ENCODE results near the gene TGFBR3. TPM values are rescaled to one million over a fixed set of nuclear protein-coding genes. Genes with fewer than 3 reads are reported as not detected.

Gene TGFBR3
- polyA plus RNA-seq, 3 donors, result 15.2 to 71.2 (median 43.4) TPM

GRCh38 chr1:91700332-91700731, 185.6 kb downstream of the TGFBR3 start:
- H3K27ac ChIP-seq (ENCODE audit: low read depth, low read length), result no peak overlapping the region
- WGBS, 3 donors, result 84 to 94% (median 85%) methylated on average over 2 of the region's 2 CpGs

GRCh38 chr1:91699339-91699974, 186.5 kb downstream of the TGFBR3 start:
- 47 to 62% (median 60%) methylated on average over 4 of the region's 4 CpGs for WGBS, 3 donors

GRCh38 chr1:91697861-91698260, 188.1 kb downstream of the TGFBR3 start:
- 16 to 45% (median 32%) methylated on average over 2 of the region's 2 CpGs for WGBS, 3 donors
- H3K27ac ChIP-seq (ENCODE audit: low read depth, low read length), result no peak overlapping the region

More at GRCh38 chr1:91699339-91699974, 186.5 kb downstream of the TGFBR3 start:
- no peak overlapping the region for H3K27ac ChIP-seq (ENCODE audit: low read depth, low read length)

GRCh38 chr1:91697416-91697815, 188.5 kb downstream of the TGFBR3 start:
- H3K27ac ChIP-seq (ENCODE audit: low read depth, low read length), result no peak overlapping the region
- WGBS, 3 donors, result 24 to 49% (median 27%) methylated on average over 2 of the region's 2 CpGs

GRCh38 chr1:91696321-91696720, 189.6 kb downstream of the TGFBR3 start:
- 55 to 91% (median 73%) methylated on average over 2 of the region's 2 CpGs for WGBS, 3 donors
- H3K27ac ChIP-seq (ENCODE audit: low read depth, low read length), result no peak overlapping the region

- WGBS, 3 donors, result 32 to 80% (median 68%) methylated on average over 2 of the region's 2 CpGs
- no peak overlapping the region for H3K27ac ChIP-seq (ENCODE audit: low read depth, low read length)
Measured at GRCh38 chr1:91693557-91693956, 192.4 kb downstream of the TGFBR3 start.

- WGBS, 3 donors, result 90 to 96% (median 92%) methylated on average over 4 of the region's 4 CpGs
Measured at GRCh38 chr1:91691525-91691924, 194.4 kb downstream of the TGFBR3 start.

GRCh38 chr1:91689641-91690481, 196.1 kb downstream of the TGFBR3 start:
- H3K27ac ChIP-seq (ENCODE audit: low read depth, low read length), result no peak overlapping the region
- 52 to 66% (median 62%) methylated on average over 11 of the region's 11 CpGs for WGBS, 3 donors

More at GRCh38 chr1:91691525-91691924, 194.4 kb downstream of the TGFBR3 start:
- no peak overlapping the region for H3K27ac ChIP-seq (ENCODE audit: low read depth, low read length)

- no peak overlapping the region for H3K27ac ChIP-seq (ENCODE audit: low read depth, low read length)
- 87 to 91% (median 88%) methylated on average over 1 of the region's 1 CpG for WGBS, 3 donors
Measured at GRCh38 chr1:91687452-91687851, 198.5 kb downstream of the TGFBR3 start.

GRCh38 chr1:91685994-91686393, 200.0 kb downstream of the TGFBR3 start:
- no peak overlapping the region for H3K27ac ChIP-seq (ENCODE audit: low read depth, low read length)
- WGBS, 3 donors, result 50 to 60% (median 50%) methylated on average over 4 of the region's 4 CpGs

- H3K27ac ChIP-seq (ENCODE audit: low read depth, low read length), result no peak overlapping the region
- WGBS, 3 donors, result 17 to 57% (median 17%) methylated on average over 7 of the region's 7 CpGs
Measured at GRCh38 chr1:91684481-91685196, 201.3 kb downstream of the TGFBR3 start.

GRCh38 chr1:91683598-91683951, 202.4 kb downstream of the TGFBR3 start:
- H3K27ac ChIP-seq (ENCODE audit: low read depth, low read length), result no peak overlapping the region
- 64 to 80% (median 75%) methylated on average over 10 of the region's 10 CpGs for WGBS, 3 donors

GRCh38 chr1:91682882-91683597, 202.9 kb downstream of the TGFBR3 start:
- 77 to 88% (median 86%) methylated on average over 3 of the region's 3 CpGs for WGBS, 3 donors
- H3K27ac ChIP-seq (ENCODE audit: low read depth, low read length), result no peak overlapping the region

- H3K27ac ChIP-seq (ENCODE audit: low read depth, low read length), result no peak overlapping the region
- 92 to 98% (median 94%) methylated on average over 4 of the region's 4 CpGs for WGBS, 3 donors
Measured at GRCh38 chr1:91680556-91681155, 205.3 kb downstream of the TGFBR3 start.

GRCh38 chr1:91679446-91679845, 206.5 kb downstream of the TGFBR3 start:
- no peak overlapping the region for H3K27ac ChIP-seq (ENCODE audit: low read depth, low read length)
- WGBS, 3 donors, result 81 to 94% (median 90%) methylated on average over 4 of the region's 4 CpGs

GRCh38 chr1:91676030-91676429, 209.9 kb downstream of the TGFBR3 start:
- WGBS, 3 donors, result 93 to 94% (median 94%) methylated on average over 2 of the region's 2 CpGs
- no peak overlapping the region for H3K27ac ChIP-seq (ENCODE audit: low read depth, low read length)

GRCh38 chr1:91674107-91674506, 211.8 kb downstream of the TGFBR3 start:
- 75 to 79% (median 79%) methylated on average over 2 of the region's 2 CpGs for WGBS, 3 donors
- no peak overlapping the region for H3K27ac ChIP-seq (ENCODE audit: low read depth, low read length)

GRCh38 chr1:91673613-91674012, 212.3 kb downstream of the TGFBR3 start:
- 51 to 84% (median 70%) methylated on average over 3 of the region's 3 CpGs for WGBS, 3 donors
- H3K27ac ChIP-seq (ENCODE audit: low read depth, low read length), result no peak overlapping the region
